Measurements from ENCODE around the gene PRKCA.

DNA sequence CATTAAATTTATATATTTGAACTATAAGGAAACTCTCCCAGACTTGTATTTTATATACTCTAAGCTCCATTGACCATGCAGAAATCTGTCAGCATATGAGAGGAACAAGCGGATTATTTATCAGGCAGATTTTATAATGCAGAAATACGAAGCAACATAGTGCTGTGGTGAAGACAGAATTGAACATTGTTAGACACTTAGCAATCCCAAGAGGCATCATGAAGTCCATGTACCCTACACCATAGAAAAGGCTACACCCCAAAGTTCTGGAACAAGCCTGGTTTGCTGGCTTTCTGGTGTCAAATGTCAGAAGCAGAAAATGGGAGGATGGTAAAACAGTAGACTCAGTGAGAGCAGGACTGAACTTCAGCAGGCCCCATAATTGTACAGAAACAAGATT lies 241.1 kb downstream of the PRKCA start:
- TF ChIP-seq CTCF (IDR thresholded peaks at IDR 0.05; ENCODE audit: insufficient read depth, low read length) = no peak
- TF ChIP-seq POLR2AphosphoS5 (IDR thresholded peaks at IDR 0.05; ENCODE audit: low read depth) = no peak
- TF ChIP-seq, protein P1, sequence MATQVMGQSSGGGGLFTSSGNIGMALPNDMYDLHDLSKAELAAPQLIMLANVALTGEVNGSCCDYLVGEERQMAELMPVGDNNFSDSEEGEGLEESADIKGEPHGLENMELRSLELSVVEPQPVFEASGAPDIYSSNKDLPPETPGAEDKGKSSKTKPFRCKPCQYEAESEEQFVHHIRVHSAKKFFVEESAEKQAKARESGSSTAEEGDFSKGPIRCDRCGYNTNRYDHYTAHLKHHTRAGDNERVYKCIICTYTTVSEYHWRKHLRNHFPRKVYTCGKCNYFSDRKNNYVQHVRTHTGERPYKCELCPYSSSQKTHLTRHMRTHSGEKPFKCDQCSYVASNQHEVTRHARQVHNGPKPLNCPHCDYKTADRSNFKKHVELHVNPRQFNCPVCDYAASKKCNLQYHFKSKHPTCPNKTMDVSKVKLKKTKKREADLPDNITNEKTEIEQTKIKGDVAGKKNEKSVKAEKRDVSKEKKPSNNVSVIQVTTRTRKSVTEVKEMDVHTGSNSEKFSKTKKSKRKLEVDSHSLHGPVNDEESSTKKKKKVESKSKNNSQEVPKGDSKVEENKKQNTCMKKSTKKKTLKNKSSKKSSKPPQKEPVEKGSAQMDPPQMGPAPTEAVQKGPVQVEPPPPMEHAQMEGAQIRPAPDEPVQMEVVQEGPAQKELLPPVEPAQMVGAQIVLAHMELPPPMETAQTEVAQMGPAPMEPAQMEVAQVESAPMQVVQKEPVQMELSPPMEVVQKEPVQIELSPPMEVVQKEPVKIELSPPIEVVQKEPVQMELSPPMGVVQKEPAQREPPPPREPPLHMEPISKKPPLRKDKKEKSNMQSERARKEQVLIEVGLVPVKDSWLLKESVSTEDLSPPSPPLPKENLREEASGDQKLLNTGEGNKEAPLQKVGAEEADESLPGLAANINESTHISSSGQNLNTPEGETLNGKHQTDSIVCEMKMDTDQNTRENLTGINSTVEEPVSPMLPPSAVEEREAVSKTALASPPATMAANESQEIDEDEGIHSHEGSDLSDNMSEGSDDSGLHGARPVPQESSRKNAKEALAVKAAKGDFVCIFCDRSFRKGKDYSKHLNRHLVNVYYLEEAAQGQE (IDR thresholded peaks at IDR 0.05; ENCODE audit: insufficient replicate concordance, low read depth) = no peak
- no peak for TF ChIP-seq GABPA (IDR thresholded peaks at IDR 0.05; ENCODE audit: low read depth)

All from HL-60 (cell line).